Gastrocnemius medialis (tissue), 4 donors: ENCODE measurements around the gene ADGRD1. TPM values are rescaled to one million over a fixed set of nuclear protein-coding genes. Genes with fewer than 3 reads are reported as not detected.

Experiments used
- ATAC-seq, 2 donors: fragments of 150-250 bp; one replicate each; pipeline ENCODE4 v1.9.1; 2016
- DNase-seq, 2 donors: peaks; one replicate each; pipeline ENCODE4 v3.0.0-alpha.2; 2019
- H3K27ac ChIP-seq, 4 donors: fragments of 200-600 bp; sonication (generic); 1 replicate in 1 of 4; 2 replicates in 3 of 4; pipeline ENCODE4 v1.5.1; 2016 to 2018; ENCODE audit warnings: mild to moderate bottlenecking in 2 of 4, moderate library complexity in 1 of 4
- H3K27me3 ChIP-seq, 3 donors: fragments of 200-600 bp; sonication (generic) in 2 of 3; 1 replicate in 1 of 3; 2 replicates in 2 of 3; pipeline versions ENCODE4 v1.5.1 to v1.6.0; 2016 to 2019; ENCODE audit warnings: mild to moderate bottlenecking in 1 of 3, moderate library complexity in 1 of 3
- H3K36me3 ChIP-seq, 2 donors: fragments of 200-600 bp; sonication (generic) in 1 of 2; one replicate each; pipeline ENCODE4 v1.5.1; 2017 to 2018
- H3K4me1 ChIP-seq, 2 donors: fragments of 200-600 bp; sonication (generic) in 1 of 2; one replicate each; pipeline ENCODE4 v1.5.1; 2016 to 2017; ENCODE audit warnings: mild to moderate bottlenecking in 2 of 2
- H3K4me3 ChIP-seq, 4 donors: fragments of 200-600 bp; sonication (generic) in 3 of 4; 1 replicate in 1 of 4; 2 replicates in 3 of 4; pipeline ENCODE4 v1.5.1; 2016 to 2019; ENCODE audit warnings: mild to moderate bottlenecking in 2 of 4
- H3K9me3 ChIP-seq, 3 donors: fragments of 200-600 bp; sonication (generic) in 2 of 3; 1 replicate in 1 of 3; 2 replicates in 2 of 3; pipeline ENCODE4 v1.5.1; 2016 to 2019
- POLR2A ChIP-seq, 2 donors: fragments of 450-650 bp; IDR thresholded peaks; one replicate each; pipeline ENCODE4 v1.6.1; 2017; ENCODE audit warnings: antibody characterized with exemption in 2 of 2, mild to moderate bottlenecking in 2 of 2, moderate library complexity in 2 of 2
- in situ Hi-C, 4 donors: fragments of 200-750 bp; cut with MboI; loops; one replicate each; pipeline versions ENCODE4 v1.15.0 to v1.8.0; 2017; ENCODE audit warnings: low sequenced_read_pairs in 4 of 4
- intact Hi-C: fragments of 100-400 bp; cut with DNase I; formaldehyde crosslinking; loops from one replicate; pipeline ENCODE4 v1.15.1; 2023; ENCODE audit warnings: low total_unique reads
- total RNA-seq, 4 donors: library from RNA; depleted of rRNA; stranded (reverse); fragments of >200 nt; gene quantifications; one replicate each; pipeline versions ENCODE4 v1.1.0 to v1.2.3, GENCODE V29; 2016
- TF ChIP-seq, protein P1 (sequence below), 5 experiments: fragments of 450-650 bp in 3 of 5; fragments of 200-600 bp in 2 of 5; sonication (generic) in 2 of 5; IDR thresholded peaks in 4 of 5; conservative IDR thresholded peaks in 1 of 5; 1 replicate in 4 of 5; 2 replicates in 1 of 5; pipeline ENCODE4 v1.5.1; 2016 to 2019; ENCODE audit warnings: antibody characterized with exemption in 5 of 5, mild to moderate bottlenecking in 3 of 5, moderate library complexity in 3 of 5

The ADGRD1 gene
- total RNA-seq, 4 donors from 2014 or later = 5.3 to 9.6 (median 8.2) TPM

DNA sequence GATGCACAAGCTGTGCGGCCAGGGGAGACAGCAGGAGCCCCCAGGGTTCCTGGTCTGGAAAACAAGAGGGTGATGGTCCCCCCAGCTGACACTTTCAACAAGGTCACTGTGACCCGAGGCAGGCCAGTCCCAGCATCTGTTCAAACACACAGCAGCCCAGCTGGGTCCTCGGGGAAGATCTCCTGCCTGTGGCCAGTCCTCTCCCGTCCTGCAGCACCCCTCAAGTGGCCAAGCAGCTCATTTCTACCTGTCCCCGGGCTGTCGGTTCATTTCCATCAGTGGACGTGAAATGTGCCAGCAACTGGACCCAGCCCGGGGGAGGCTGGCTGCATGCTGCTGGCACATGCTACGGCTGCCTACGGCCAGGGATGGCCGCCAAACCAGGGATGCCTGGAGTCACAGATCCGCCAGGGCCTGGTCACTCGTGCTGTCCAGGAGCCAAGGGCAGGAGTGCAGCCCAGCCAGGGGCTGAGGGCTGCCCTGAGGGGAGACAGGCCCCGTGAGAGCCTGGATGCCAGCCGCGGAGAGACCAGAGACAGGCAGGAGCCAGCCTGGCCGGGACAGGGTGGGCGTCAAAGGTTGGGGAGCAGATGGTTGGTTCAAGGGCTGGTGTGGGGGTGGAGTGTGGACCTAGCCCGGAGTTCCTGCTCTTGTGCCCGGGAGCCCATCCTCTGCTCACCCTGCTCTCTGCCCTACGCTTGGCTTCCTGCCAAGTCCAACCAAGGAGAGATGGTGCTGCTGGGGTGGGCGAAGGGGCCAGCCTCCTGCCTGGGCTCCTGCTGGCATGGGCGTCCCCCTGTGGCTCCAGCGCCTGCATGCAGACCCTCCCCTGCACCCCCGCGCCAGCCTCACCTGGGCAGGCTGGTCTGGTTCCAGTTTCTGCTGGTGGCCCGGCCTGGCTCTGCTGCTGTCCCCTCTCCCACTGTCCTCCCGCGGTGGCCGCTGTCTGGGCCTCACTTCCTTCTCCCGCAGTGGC is 143.8 kb downstream of the ADGRD1 start:
- intact Hi-C loops = no loop called here
- ATAC-seq (no peak), DNase-seq (no peak)
- TF ChIP-seq, protein P1, sequence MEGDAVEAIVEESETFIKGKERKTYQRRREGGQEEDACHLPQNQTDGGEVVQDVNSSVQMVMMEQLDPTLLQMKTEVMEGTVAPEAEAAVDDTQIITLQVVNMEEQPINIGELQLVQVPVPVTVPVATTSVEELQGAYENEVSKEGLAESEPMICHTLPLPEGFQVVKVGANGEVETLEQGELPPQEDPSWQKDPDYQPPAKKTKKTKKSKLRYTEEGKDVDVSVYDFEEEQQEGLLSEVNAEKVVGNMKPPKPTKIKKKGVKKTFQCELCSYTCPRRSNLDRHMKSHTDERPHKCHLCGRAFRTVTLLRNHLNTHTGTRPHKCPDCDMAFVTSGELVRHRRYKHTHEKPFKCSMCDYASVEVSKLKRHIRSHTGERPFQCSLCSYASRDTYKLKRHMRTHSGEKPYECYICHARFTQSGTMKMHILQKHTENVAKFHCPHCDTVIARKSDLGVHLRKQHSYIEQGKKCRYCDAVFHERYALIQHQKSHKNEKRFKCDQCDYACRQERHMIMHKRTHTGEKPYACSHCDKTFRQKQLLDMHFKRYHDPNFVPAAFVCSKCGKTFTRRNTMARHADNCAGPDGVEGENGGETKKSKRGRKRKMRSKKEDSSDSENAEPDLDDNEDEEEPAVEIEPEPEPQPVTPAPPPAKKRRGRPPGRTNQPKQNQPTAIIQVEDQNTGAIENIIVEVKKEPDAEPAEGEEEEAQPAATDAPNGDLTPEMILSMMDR (IDR thresholded peaks at IDR 0.05 in 4 of 5, conservative IDR thresholded peaks at IDR 0.05 in 1 of 5) = no peak
- TF ChIP-seq POLR2A (IDR thresholded peaks at IDR 0.05) = no peak
- in situ Hi-C loops = no loop called here
- H3K9me3 ChIP-seq = no peaks in the 10 kb centered on the region
- no peaks in the 10 kb centered on the region for H3K27me3 ChIP-seq
- no peak overlapping the region for H3K27ac ChIP-seq
- no peaks in the 10 kb centered on the region for H3K36me3 ChIP-seq
- no peak overlapping the region for H3K4me3 ChIP-seq
- no peaks in the 10 kb centered on the region for H3K4me1 ChIP-seq

DNA sequence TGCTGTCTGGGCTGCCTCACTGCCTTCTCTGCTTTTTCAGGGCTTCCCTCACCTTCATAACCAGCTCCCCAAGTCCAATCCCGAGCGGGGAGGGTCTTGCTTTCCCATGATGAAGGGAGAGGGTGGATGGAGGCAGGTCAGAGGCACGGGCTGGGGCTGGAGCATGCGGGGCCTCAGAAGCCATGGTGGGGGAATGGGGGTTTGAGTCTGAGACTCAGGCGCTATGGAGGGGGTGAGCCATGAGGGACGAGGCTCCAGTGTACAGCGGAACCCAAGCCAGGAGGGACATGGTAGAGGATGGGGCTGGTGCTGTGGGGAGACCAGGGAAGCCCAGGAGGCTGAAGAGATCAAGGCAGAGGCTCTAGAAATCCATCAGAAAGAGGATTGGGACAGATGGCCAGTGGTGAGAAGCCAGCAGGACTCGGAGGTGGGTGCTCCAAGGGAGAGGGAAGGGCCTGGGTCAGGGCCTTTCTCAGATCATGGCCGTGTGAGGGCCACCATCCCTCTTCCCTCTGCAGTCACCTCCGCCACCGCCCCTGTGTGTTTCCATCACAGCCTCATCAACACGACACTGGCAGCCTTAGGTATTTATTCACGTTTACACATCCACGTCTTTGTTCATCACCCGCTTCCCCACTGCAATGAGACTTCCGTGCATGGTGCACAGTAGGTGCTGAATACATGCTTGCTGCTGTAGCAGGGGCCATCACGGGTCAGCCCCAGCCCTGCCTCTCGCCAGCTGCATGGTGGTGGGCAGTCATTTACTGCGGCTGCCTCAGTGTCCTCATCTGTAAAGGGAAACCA is 144.7 kb downstream of the ADGRD1 start:
- no peak overlapping the region for H3K4me3 ChIP-seq
- ATAC-seq = no peak
- no peaks in the 10 kb centered on the region for H3K9me3 ChIP-seq
- no peaks in the 10 kb centered on the region for H3K4me1 ChIP-seq
- H3K27me3 ChIP-seq = no peaks in the 10 kb centered on the region
- TF ChIP-seq, protein P1 (IDR thresholded peaks at IDR 0.05 in 4 of 5, conservative IDR thresholded peaks at IDR 0.05 in 1 of 5) = no peak
- no peak for TF ChIP-seq POLR2A (IDR thresholded peaks at IDR 0.05)
- intact Hi-C loops = no loop called here
- H3K27ac ChIP-seq = no peak overlapping the region
- no peak for DNase-seq
- in situ Hi-C loops = no loop called here
- no peaks in the 10 kb centered on the region for H3K36me3 ChIP-seq

DNA sequence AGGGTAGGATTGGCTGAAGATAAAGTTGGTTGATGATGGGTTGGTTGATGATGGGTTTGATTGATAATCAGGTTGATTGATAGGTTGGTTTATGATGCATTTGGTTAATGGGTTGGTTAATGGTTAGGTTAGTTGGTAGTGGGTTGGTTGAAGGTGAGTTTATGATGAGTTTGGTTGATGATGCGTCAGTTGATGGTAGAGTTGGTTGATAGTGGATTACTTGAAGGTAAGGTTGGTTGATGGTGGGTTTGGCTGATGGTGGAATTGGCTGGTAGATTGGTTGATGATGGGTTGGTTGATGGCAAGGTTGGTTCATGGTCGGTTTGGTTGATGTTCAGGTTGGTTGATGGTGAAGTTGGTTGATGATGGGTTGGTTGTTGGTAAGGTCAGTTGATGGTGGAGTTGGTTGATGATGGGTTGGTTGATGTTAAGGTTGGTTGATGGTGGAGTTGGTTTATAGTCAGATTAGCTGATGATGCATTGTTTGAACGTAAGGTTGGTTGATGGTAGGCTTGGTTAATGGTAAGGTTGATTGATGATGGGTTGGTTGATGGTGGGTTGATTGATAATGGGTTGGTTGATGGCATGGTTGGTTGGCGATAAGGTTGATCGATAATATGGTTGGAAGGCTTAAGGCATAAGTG is 146.4 kb downstream of the ADGRD1 start:
- no peak overlapping the region for H3K4me3 ChIP-seq
- in situ Hi-C loops (loop anchor here in 1 of 4 donors (25.0 kb wide), 1 partner anchor 887 kb away; no protein-coding TSS in a partner anchor), intact Hi-C loops (loop anchor here (5.0 to 10.0 kb wide), 2 partner anchors 735 to 902 kb away; no protein-coding TSS in a partner anchor)
- no peaks in the 10 kb centered on the region for H3K27me3 ChIP-seq
- H3K27ac ChIP-seq = no peak overlapping the region
- no peak for DNase-seq
- H3K36me3 ChIP-seq = no peaks in the 10 kb centered on the region
- no peak for ATAC-seq
- TF ChIP-seq POLR2A (IDR thresholded peaks at IDR 0.05) = no peak
- TF ChIP-seq, protein P1 (IDR thresholded peaks at IDR 0.05 in 4 of 5, conservative IDR thresholded peaks at IDR 0.05 in 1 of 5) = no peak
- H3K9me3 ChIP-seq = no peaks in the 10 kb centered on the region
- peaks cover 3 to 5% of the 10 kb centered on the region in 2 donors for H3K4me1 ChIP-seq

DNA sequence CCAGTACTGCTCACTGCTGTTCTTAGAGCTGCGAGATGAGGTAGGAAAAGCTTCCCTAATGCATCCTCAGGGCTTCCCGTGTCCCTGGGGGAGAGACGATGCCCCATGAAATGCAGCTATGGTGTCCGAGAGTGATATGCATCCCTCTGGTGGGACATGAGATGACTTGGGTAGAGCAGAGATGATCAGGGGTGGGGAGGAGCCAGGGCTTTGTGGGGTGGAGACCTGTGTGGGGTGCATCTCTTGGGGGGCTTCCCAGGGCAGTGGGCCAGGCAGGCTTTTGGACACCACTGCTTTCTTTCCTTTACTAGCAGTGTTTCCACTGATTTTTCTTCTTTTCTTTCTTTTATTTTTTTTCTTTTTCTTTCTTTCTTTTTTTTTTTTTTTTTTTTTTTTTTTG is 147.3 kb downstream of the ADGRD1 start:
- no peak overlapping the region for H3K4me3 ChIP-seq
- in situ Hi-C loops = loop anchor here in 1 of 4 donors (25.0 kb wide), 1 partner anchor 886 kb away; no protein-coding TSS in a partner anchor
- H3K36me3 ChIP-seq = no peaks in the 10 kb centered on the region
- H3K4me1 ChIP-seq = peaks cover 3 to 5% of the 10 kb centered on the region in 2 donors
- H3K27me3 ChIP-seq = no peaks in the 10 kb centered on the region
- TF ChIP-seq, protein P1 (IDR thresholded peaks at IDR 0.05 in 4 of 5, conservative IDR thresholded peaks at IDR 0.05 in 1 of 5) = no peak
- TF ChIP-seq POLR2A (IDR thresholded peaks at IDR 0.05) = no peak
- ATAC-seq (no peak), DNase-seq (no peak)
- H3K27ac ChIP-seq = no peak overlapping the region
- intact Hi-C loops = loop anchor here (5.0 to 10.0 kb wide), 2 partner anchors 734 to 901 kb away; no protein-coding TSS in a partner anchor
- H3K9me3 ChIP-seq = no peaks in the 10 kb centered on the region
